Endothelial cell of umbilical vein (primary cell): ENCODE measurements around the gene NDUFAF8. TPM values are rescaled to one million over a fixed set of nuclear protein-coding genes. Genes with fewer than 3 reads are reported as not detected.

Source experiments
- BruUV-seq: library from RNA; stranded (reverse); fragments of 400-500 nt; replicated peaks from 2 replicates; lab custom pipeline; 2021; lab: Mats Ljungman, UMichigan
- CTCF ChIA-PET: fragments of 300-600, 350-600 bp; sonication (Branson Sonifier 250); formaldehyde crosslinking; loops from one replicate; lab custom pipeline; 2021; ENCODE audit warnings: antibody characterized with exemption, inconsistent platforms; lab: Charles Lee
- POLR2A ChIA-PET: fragments of 300-600, 350-600 bp; sonication (Branson Sonifier 250); formaldehyde crosslinking; loops from one replicate; lab custom pipeline; 2021; ENCODE audit warnings: antibody characterized with exemption, inconsistent platforms; lab: Charles Lee
- DNase-seq: peaks from one replicate; pipeline ENCODE4 v3.0.0-alpha.2; 2011; ENCODE audit warnings: low read depth, low spot score
- FAIRE-seq: peaks from 2 replicates; lab custom pipeline; 2011; peaks lifted over from hg19 to GRCh38; lab: Jason Lieb, UNC
- H2AFZ ChIP-seq: 2 replicates; pipeline ENCODE4 v1.6.0; 2012; ENCODE audit warnings: low read depth, low read length, control low read depth, inconsistent platforms
- H3K27ac ChIP-seq: 2 replicates; pipeline ENCODE4 v1.5.1; 2011; ENCODE audit warnings: low read depth, mild to moderate bottlenecking, control low read depth, low read length, moderate library complexity; ENCODE audit not compliant: insufficient read depth
- H3K27me3 ChIP-seq, 2 experiments: 2 replicates each; pipeline versions ENCODE4 v1.6.0 to v1.6.1; 2011; ENCODE audit warnings: low read length in 2 of 2, mixed read lengths in 1 of 2; ENCODE audit not compliant: control insufficient read depth in 2 of 2, insufficient read depth in 2 of 2
- H3K36me3 ChIP-seq, 2 experiments: 2 replicates in 1 of 2; 3 replicates in 1 of 2; pipeline ENCODE4 v1.5.1; 2011; ENCODE audit warnings: low read length in 2 of 2, mild to moderate bottlenecking in 1 of 2, moderate library complexity in 1 of 2; ENCODE audit not compliant: control insufficient read depth in 2 of 2, insufficient read depth in 2 of 2; ENCODE audit errors: extremely low read depth in 1 of 2
- H3K4me1 ChIP-seq: 3 replicates; pipeline ENCODE4 v1.5.1; 2011; ENCODE audit warnings: mild to moderate bottlenecking, low read length; ENCODE audit not compliant: control insufficient read depth, insufficient read depth; ENCODE audit errors: extremely low read depth
- H3K4me2 ChIP-seq: 2 replicates; pipeline ENCODE4 v1.6.1; 2011; ENCODE audit warnings: low read length, control low read depth, mixed read lengths; ENCODE audit not compliant: insufficient read depth
- H3K4me3 ChIP-seq, 3 experiments: fragments of 200-600 bp in 1 of 3; sonication (generic), shearing (Covaris generic) in 1 of 3; replicated peaks in 1 of 3; 2 replicates each; pipeline ENCODE4 v1.5.1; 2011 to 2016; ENCODE audit warnings: control low read depth in 3 of 3, low read length in 3 of 3, mild to moderate bottlenecking in 2 of 3, inconsistent platforms in 1 of 3, low read depth in 1 of 3, moderate library complexity in 1 of 3; ENCODE audit not compliant: insufficient read depth in 1 of 3
- H3K79me2 ChIP-seq: 2 replicates; pipeline ENCODE4 v1.6.0; 2012; ENCODE audit warnings: low read length, inconsistent platforms; ENCODE audit not compliant: control insufficient read depth, insufficient read depth
- H3K9ac ChIP-seq: replicated peaks from 2 replicates; pipeline ENCODE3; 2011; ENCODE audit warnings: low read length, control low read depth; ENCODE audit not compliant: insufficient read depth; ENCODE audit errors: extremely low read depth
- H3K9me1 ChIP-seq: replicated peaks from 3 replicates; pipeline ENCODE4 v1.6.0; 2011; ENCODE audit warnings: mild to moderate bottlenecking, low read length; ENCODE audit not compliant: control insufficient read depth, insufficient read depth; ENCODE audit errors: extremely low read depth
- H3K9me3 ChIP-seq: replicated peaks from 2 replicates; pipeline ENCODE4 v1.5.1; 2012; ENCODE audit warnings: low read length, inconsistent platforms; ENCODE audit not compliant: control insufficient read depth, insufficient read depth
- H4K20me1 ChIP-seq: replicated peaks from 2 replicates; pipeline ENCODE3; 2011; ENCODE audit warnings: mild to moderate bottlenecking, low read length; ENCODE audit not compliant: control insufficient read depth, insufficient read depth; ENCODE audit errors: extremely low read depth
- CTCF ChIP-seq, 2 donors: IDR thresholded peaks; 1 replicate in 1 of 2; 2 replicates in 1 of 2; pipeline ENCODE4 v1.5.1; 2011; ENCODE audit warnings: low read length in 2 of 2, mild to moderate bottlenecking in 2 of 2, moderate library complexity in 2 of 2, control low read depth in 1 of 2, inconsistent platforms in 1 of 2, low read depth in 1 of 2; ENCODE audit not compliant: insufficient read depth in 1 of 2; ENCODE audit errors: extremely low read depth in 1 of 2
- EZH2 ChIP-seq: IDR thresholded peaks from 2 replicates; pipeline ENCODE4 v1.6.1; 2012; ENCODE audit warnings: borderline replicate concordance, low read depth, mild to moderate bottlenecking, moderate library complexity, low read length, inconsistent platforms; ENCODE audit not compliant: severe bottlenecking
- FOS ChIP-seq: IDR thresholded peaks from 2 replicates; pipeline ENCODE4 v1.6.1; 2011; ENCODE audit warnings: mild to moderate bottlenecking, low read length, moderate library complexity, borderline replicate concordance; ENCODE audit not compliant: insufficient read depth
- GATA2 ChIP-seq: IDR thresholded peaks from 2 replicates; pipeline ENCODE4 v1.7.0; 2011; ENCODE audit warnings: low read depth, mild to moderate bottlenecking, moderate library complexity, mixed read lengths, low read length; ENCODE audit not compliant: insufficient read length, insufficient read depth
- JUN ChIP-seq: IDR thresholded peaks from 2 replicates; pipeline ENCODE4 v1.6.1; 2011; ENCODE audit warnings: borderline replicate concordance, low read depth; ENCODE audit not compliant: insufficient read length, insufficient read depth
- MAX ChIP-seq: IDR thresholded peaks from 2 replicates; pipeline ENCODE4 v1.6.1; 2011; ENCODE audit not compliant: insufficient read depth, insufficient read length
- MYC ChIP-seq: IDR thresholded peaks from one replicate; pipeline ENCODE4 v1.6.1; 2011; ENCODE audit warnings: mild to moderate bottlenecking, low read depth, low read length
- POLR2A ChIP-seq: IDR thresholded peaks from 2 replicates; pipeline ENCODE4 v1.6.1; 2012; ENCODE audit warnings: low read depth, mild to moderate bottlenecking, control low read depth, low read length
- POLR2AphosphoS5 ChIP-seq: IDR thresholded peaks from 2 replicates; pipeline ENCODE4 v1.6.1; 2012; ENCODE audit warnings: low read depth, mild to moderate bottlenecking, control low read depth, low read length, moderate library complexity; ENCODE audit not compliant: insufficient read depth
- dilution Hi-C: fragments of 300-500 bp; cut with MboI; formaldehyde crosslinking; loops from one replicate; pipeline ENCODE4 v1.15.0; 2019; ENCODE audit warnings: low sequenced_read_pairs; ENCODE audit not compliant: extremely low pct_ligation_motif_present
- intact Hi-C: fragments of 100-400 bp; cut with micrococcal nuclease; formaldehyde crosslinking; loops from one replicate; pipeline ENCODE4 v1.10.0; 2022
- polyA plus RNA-seq, 4 experiments: library from polyadenylated mRNA; depleted of rRNA in 3 of 4; stranded (reverse) in 3 of 4; unstranded in 1 of 4; fragments of >200 nt; gene quantifications; 2 replicates each; pipeline versions ENCODE4 v1.2.1 to v1.2.3, GENCODE V29; 2011 to 2012; ENCODE audit warnings: missing spikeins in 1 of 4
- total RNA-seq: library from RNA; stranded (reverse); gene quantifications from 2 replicates; pipeline ENCODE4 v1.2.3, GENCODE V29; 2021

Gene NDUFAF8
- total and polyA plus RNA-seq, 2 donors (not counting 3 experiments of a cell fraction or from before 2014, with no cell fraction given) = 61.5 to 83.9 TPM

DNA sequence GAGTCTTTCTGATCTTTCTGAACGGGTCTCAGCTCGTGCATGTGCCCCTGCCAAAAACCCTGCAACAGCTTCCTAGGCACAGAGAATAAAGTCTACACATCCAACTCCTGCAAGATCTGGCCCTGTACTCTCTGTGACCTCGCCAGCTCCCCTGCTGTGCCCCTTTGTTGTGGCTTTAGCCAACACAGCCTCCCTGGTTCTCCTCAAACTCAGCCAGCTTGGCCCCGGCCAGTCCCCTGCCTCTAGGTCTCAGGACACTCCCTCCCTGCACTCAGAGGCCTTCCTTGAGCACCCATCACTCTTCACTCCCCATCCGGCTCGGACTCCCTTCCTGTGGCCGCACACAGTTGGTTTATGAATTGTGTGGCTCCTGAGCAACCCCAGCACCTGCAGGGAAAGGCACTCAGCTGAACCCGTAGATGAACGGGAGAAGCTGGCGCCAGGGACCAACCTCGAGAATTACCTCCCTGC lies 17.7 kb upstream of the NDUFAF8 start:
- H3K79me2 ChIP-seq = peaks cover 5% of the 10 kb centered on the region
- intact Hi-C loops = loop anchor here (5.0 kb wide), 1 partner anchor 189 kb away; no protein-coding TSS in a partner anchor
- H3K9me3 ChIP-seq = no peaks in the 10 kb centered on the region
- dilution Hi-C loops = no loop called here
- TF ChIP-seq MAX (no peak), FOS (no peak), JUN (no peak), POLR2AphosphoS5 (no peak), CTCF (IDR thresholded peaks at IDR 0.05; ENCODE audit: extremely low read depth in 1 of 2, insufficient read depth in 1 of 2, low read depth in 1 of 2, low read length in 2 of 2) (no peak), POLR2A (no peak), EZH2 (no peak), GATA2 (no peak), MYC (no peak)
- peaks cover 14% of the 10 kb centered on the region for H3K4me1 ChIP-seq
- no TSS peak for BruUV-seq
- FAIRE-seq (no peak), DNase-seq (no peak)
- H3K9ac ChIP-seq = no peak overlapping the region
- no peaks in the 10 kb centered on the region for H4K20me1 ChIP-seq
- no peak overlapping the region for H3K27ac ChIP-seq
- POLR2A ChIA-PET = no interaction called here
- no peak overlapping the region for H3K4me2 ChIP-seq
- CTCF ChIA-PET = no interaction called here
- H2AFZ ChIP-seq = no peak overlapping the region
- no peaks in the 10 kb centered on the region for H3K36me3 ChIP-seq
- H3K27me3 ChIP-seq = no peaks in the 10 kb centered on the region
- no peak overlapping the region for H3K4me3 ChIP-seq
- no peaks in the 10 kb centered on the region for H3K9me1 ChIP-seq
